NCI-H2081 treated with DMSO at 0.1 percent for 48 hours (cell line): ENCODE data around the gene HLA-B.
"Not testable (repeated sequence)": the region's sequence is repeated elsewhere in the genome, so short reads cannot be mapped to it uniquely, and the experiment has no call there.

Experiments used
- DNase-seq: peaks from one replicate; lab custom pipeline; 2025; lab: John Stamatoyannopoulos, UW

The HLA-B gene

GRCh38 chr6:31383149-31383548, 26.2 kb upstream of the HLA-B start:
- no peak for DNase-seq

GRCh38 chr6:31381666-31382065, 24.7 kb upstream of the HLA-B start:
- DNase-seq = no peak

DNA sequence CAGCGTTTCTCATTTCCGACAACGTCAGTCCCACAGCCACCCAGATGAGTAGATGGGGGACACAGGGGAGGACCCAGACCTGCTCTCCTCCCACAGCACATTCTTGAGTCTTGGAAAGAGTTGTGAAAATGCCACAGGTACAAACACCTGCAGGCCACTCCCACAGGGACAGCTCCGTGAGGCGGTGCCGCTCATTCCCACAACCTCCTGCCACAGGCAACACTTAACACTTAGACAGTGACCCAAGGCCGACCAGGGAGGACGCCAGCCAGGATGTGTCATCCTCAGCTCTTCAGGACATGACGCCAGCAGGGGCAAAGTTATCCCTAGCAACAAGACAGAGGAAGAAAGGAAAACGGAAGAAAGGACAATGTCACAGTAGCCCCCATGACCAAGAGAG, 22.9 kb upstream of the HLA-B start:
- no peak for DNase-seq

- no peak for DNase-seq
Measured at GRCh38 chr6:31378721-31379103, 21.7 kb upstream of the HLA-B start.

DNA sequence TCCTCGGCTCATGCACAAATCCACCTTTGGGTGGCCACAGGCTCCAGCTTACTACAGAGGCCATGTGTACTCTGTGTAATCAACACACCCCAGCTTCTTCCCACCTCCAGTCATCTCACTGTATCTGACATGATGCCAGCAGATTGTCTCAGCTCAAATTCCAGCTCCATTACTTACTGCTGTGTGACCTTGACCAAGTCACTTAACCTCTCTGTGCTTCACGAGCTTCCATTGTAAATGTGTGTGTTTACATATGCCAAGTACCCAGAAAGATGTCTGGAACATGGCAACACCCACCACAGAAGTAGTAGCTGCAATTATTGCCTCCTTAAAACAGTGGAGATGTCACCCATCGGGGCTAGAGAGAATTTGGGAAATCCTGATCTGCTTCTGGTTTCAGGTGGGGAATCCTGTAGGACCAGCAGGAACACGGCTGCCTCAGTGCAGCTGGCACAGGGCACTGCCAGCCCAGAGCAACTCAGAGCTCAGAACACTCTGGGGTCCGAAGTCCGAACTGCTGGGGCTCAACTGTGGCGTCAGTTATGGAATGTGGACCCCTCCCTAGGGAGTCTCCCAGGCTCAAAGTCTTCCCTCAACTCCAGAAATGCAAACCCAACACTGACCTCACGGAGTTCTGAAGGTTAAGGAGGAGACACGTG, 21.2 kb upstream of the HLA-B start:
- no peak for DNase-seq

DNA sequence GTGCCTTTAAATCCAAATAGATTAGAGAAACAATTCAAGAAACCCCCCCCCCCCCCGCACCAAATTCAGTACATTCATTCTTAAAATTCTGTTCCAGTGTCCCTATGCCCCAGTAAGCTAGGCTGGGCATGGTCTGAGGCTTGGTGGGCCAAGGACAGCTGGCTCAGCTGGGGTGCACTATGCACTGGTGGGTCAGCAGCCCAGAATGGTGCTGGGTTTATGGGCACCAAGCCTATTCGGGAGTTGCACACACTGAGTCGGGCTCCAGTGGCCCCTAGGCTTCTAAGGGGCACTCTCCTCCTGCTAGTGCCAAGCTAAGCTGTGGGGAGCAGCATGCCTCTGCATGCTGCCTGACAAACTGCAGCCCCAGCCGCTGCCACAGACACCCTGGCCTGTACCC, 20.1 kb upstream of the HLA-B start:
- no peak for DNase-seq

GRCh38 chr6:31375699-31376098, 18.7 kb upstream of the HLA-B start:
- no peak for DNase-seq

GRCh38 chr6:31374118-31374517, 17.1 kb upstream of the HLA-B start:
- not testable (repeated sequence) for DNase-seq

DNA sequence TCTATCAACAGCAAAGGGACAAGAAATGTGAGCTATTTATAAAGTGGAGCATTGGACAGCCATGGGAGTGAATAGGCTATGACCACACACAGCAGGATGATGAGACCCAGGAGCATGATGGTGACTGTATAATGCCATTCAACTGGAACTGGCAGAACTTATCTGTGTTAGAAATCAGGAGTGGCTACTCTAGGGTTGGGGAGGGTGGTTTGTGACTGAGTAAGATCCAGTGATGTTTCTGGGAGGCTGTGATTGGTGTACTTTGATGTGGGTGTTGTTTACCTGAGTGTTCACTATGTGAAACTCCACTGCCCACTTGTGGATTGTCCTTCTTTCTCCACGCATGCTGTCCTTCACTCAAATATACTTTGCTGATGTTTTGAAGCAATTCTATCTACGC, 11.5 kb upstream of the HLA-B start:
- DNase-seq = no peak

DNA sequence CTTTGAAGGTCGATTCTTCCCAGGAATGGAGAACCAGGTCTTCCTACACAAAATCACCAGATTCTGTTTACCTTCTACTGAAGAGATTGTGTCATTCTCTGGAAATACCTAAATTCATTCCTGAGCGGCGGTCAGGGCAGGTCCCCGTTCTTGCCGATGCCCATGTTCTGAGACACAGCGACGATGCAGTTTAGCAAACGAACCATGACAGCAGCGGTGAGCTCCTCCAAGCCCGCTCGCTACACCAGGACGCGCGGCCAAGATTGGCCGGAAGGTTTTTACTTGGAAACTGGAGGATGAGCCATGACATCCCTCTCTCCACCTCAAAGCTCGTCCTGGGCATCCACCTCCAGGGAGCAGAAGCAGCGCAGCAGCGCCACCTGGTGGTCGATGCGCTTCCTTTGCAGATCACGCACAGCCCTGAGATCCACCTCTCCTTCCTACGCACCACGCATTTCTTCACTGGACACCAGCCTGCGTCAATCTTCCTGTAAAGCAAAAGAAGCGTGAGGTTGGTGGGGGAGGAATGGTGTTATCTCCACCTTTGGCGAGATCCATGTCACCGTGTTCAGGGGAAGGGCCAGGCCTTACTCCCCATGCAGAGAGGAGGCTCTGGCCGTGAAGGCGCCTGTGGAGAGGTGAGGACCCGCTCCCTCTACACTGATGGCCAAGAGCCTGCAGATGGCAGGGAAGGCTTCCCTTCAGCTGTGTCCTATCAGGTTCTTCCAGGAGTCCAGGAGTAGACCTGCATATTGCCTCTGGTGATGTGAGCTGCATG, 9.9 kb upstream of the HLA-B start:
- DNase-seq = peak; percentile 25

GRCh38 chr6:31365864-31366263, 8.9 kb upstream of the HLA-B start:
- DNase-seq = no peak

GRCh38 chr6:31363811-31364210, 6.8 kb upstream of the HLA-B start:
- DNase-seq = no peak

DNA sequence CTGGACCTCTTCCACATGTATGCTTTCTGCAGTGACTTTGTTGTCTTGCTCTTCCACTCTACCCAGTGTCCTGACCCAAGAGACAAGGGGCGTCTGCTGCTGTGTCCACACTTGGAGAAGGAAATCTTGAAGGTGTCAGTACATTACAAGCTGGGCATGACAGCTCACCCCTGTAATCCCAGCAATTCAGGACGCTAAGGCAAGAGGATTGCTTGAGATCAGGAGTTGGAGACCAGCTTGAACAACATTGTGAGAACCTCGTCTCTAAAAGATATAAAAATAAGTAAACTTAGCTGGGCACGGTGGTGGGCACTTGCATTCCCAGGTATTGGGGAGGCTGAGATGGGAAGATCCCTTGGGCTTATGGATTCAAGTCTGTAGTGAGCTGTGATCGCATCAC, 5.8 kb upstream of the HLA-B start:
- DNase-seq = no peak

- DNase-seq = no peak
Measured at GRCh38 chr6:31359581-31359980, 2.6 kb upstream of the HLA-B start.

- DNase-seq = no peak
Measured at GRCh38 chr6:31358302-31358701, 1.3 kb upstream of the HLA-B start.

DNA sequence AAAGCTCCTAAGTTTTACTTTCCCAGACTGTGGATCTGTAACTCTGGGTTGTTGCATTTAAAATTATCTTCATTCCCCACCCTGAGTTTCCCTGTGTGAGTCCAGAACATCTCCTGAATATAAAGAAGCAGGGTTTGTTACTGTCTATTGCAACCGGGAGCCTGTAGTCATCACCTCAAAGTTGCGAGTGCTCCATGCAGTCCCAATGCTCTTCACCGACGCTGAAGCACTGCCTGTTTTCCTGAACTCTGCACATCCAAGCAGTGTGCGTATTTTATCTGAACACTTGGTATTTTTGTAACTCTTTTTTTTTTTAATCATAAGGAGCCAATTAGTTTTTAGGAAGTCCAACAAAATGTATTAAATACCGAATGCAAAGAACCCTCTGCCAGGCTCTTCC, 907 bp upstream of the HLA-B start:
- DNase-seq = no peak

DNA sequence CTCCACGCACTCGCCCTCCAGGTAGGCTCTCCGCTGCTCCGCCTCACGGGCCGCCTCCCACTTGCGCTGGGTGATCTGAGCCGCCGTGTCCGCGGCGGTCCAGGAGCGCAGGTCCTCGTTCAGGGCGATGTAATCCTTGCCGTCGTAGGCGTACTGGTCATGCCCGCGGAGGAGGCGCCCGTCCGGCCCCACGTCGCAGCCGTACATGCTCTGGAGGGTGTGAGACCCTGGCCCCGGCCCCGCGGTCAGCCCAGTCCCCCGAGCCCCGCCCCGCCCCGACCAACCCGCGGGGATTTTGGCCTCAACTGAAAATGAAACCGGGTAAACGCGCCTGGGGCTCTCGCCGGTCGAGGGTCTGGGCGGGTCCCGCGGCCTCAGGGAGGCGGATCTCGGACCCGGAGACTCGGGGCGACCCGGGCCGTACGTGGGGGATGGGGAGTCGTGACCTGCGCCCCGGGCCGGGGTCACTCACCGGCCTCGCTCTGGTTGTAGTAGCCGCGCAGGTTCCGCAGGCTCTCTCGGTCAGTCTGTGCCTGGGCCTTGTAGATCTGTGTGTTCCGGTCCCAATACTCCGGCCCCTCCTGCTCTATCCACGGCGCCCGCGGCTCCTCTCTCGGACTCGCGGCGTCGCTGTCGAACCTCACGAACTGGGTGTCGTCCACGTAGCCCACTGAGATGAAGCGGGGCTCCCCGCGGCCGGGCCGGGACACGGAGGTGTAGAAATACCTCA, 598 bp downstream of the HLA-B start:
- DNase-seq = no peak

GRCh38 chr6:31355583-31355948, 1.4 kb downstream of the HLA-B start:
- DNase-seq = no peak

- DNase-seq = no peak
Measured at GRCh38 chr6:31354864-31355582, 2.0 kb downstream of the HLA-B start.

DNA sequence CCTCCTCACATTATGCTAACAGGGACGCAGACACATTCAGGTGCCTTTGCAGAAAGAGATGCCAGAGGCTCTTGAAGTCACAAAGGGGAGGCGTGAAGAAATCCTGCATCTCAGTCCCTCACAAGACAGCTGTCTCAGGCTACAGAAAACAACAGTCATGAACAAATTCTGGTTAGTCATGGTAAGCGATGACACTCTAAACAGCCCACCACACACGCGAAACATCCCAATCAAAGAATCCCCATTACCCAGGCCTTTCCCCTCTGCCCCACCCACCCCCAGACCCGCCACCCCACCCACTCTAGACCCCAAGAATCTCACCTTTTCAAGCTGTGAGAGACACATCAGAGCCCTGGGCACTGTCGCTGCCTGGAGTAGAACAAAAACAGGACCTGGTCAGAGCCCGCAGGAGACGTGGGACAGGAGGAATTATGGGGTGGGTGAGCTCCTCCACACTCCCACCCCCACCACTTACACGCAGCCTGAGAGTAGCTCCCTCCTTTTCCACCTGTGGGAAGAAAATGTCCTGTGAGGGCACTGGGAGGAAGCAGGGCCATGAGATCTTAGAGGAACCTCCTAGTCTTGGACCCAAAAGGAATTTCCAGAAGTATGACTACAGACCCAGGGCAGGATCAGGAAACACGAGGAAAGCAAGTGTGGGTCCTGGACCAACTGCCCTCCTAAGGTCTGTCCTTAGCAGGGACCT, 2.7 kb downstream of the HLA-B start:
- no peak for DNase-seq

DNA sequence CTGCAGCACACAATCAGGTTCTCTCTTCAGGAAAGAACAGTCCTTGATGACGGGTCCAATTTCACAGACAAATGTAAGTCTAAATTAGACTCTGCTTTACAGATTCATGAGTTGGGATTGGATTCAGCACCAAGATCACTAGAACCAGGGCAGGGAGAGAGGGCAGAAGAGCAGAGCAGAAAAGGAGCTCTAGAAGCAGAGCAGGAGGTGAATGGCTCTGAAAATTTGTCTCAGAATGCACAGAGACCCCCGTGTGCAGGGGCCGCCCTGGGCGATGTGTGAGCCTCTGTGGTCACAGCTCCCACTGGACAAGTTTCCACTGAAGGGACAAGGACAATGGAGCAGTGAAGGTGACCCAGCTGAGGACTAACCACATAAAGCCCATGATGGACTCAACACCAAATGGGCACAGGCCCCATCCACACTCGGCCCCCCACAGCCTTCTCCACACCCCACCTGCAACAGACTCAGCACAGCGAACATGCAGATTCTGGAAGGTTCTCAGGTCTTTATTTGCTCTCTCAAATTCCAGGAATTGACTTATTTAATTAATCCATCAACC, 3.5 kb downstream of the HLA-B start:
- DNase-seq = no peak
